AG04449 (cell line): ENCODE data around the gene B3GALT5.

ENCODE experiments used
- CTCF ChIA-PET: fragments of 350-600 bp; formaldehyde crosslinking; extraction: SDS; loops from one replicate; lab custom pipeline; 2021; ENCODE audit warnings: antibody characterized with exemption; lab: Yijun Ruan, JAX
- POLR2A ChIA-PET: fragments of 400-600, 350-600 bp; formaldehyde crosslinking; extraction: SDS; loops from one replicate; lab custom pipeline; 2020; ENCODE audit warnings: antibody characterized with exemption, inconsistent platforms; lab: Yijun Ruan, JAX
- DNase-seq: peaks from one replicate; pipeline ENCODE4 v3.0.0-alpha.2; 2010; ENCODE audit warnings: low read depth, low spot score
- H3K4me3 ChIP-seq: 2 replicates; pipeline ENCODE4 v1.5.1; 2011; ENCODE audit warnings: low read depth, mild to moderate bottlenecking, control low read depth, low read length
- CTCF ChIP-seq: IDR thresholded peaks from one replicate; pipeline ENCODE4 v1.5.1; 2011; ENCODE audit warnings: mild to moderate bottlenecking, moderate library complexity, low read length, control low read depth, inconsistent platforms; ENCODE audit not compliant: insufficient read depth; ENCODE audit errors: missing control alignments

B3GALT5 gene

DNA sequence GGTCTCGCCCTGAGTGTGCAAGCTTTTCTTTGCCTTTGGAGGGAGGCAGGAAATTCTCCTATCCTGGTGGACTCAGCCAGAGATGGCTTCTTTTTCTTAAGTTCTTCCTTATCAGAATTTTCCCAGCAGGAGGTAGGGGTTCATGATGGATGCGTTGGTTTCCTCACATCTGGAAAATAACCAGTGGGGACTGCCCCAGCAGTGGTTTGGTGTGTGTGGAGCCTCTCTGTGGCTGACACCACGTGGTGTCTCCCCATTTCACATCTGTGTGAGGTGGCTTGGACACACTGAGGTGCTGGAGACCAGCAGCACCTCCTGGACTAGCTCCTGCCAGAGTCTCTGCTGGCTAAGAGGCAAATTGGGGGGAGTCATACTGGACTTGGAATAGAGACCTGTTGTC is 32.6 kb downstream of the B3GALT5 start:
- ChIA-PET CTCF (no interaction called here), POLR2A (no interaction called here)
- no peak for TF ChIP-seq CTCF
- DNase-seq, result no peak
- H3K4me3 ChIP-seq, result no peak overlapping the region

- no peak for TF ChIP-seq CTCF
- DNase-seq, result no peak
- no peak overlapping the region for H3K4me3 ChIP-seq
- POLR2A ChIA-PET, result no interaction called here
- CTCF ChIA-PET, result interaction anchor here (1.1 to 1.2 kb wide), 2 partner anchors 13 to 14 kb away, joined by 3 to 4 read pairs; no protein-coding TSS in a partner anchor
Measured at GRCh38 chr21:39647476-39647875, 34.7 kb downstream of the B3GALT5 start.

DNA sequence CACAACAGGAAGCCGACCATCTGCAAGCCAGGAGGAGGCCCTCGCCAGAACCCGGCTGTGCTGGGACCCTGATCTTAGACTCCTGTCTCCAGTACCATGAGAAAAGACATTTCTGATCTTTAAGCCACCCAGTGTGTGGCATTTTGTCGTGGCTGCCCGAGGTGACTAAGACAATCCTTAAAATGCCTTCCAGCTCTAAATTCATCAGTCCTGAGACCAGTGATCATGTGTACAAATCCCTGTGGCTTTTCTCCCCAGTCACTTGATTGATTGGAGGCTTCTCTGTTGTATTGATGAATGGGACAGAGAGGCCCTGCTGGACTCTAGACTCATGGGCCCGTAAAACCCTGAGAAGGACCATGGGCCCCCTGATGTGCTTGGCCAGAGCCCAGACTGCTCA is 36.1 kb downstream of the B3GALT5 start:
- ChIA-PET CTCF (interaction anchor here (0.8 kb wide), 1 partner anchor 12 kb away, joined by 3 read pairs; no protein-coding TSS in a partner anchor), POLR2A (interaction anchor here (1.0 kb wide), 1 partner anchor 15 kb away, joined by 3 read pairs; no protein-coding TSS in a partner anchor)
- DNase-seq, result no peak
- no peak for TF ChIP-seq CTCF
- no peak overlapping the region for H3K4me3 ChIP-seq

DNA sequence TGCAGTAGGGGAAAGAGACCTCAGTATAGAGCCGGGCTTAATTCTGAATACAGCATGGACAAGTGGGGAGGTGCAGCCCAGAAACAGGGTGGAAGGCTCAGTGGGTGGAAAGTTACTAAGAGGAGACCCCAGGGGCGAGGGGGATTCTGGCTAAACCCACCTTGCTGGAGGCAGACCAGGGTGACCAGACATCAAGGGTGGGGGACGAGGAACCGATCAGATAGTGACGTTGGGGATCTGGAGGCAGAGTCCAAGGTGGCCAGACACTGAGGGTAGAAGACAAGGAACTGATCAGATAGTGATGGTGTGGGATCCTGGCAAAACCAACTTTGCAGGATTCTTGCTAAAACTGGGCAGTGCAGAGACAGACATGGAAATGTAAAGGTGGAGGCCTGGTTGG is 36.8 kb downstream of the B3GALT5 start:
- ChIA-PET POLR2A (interaction anchor here (1.0 kb wide), 1 partner anchor 16 kb away, joined by 3 read pairs; no protein-coding TSS in a partner anchor), CTCF (interaction anchor here (0.8 kb wide), 1 partner anchor 11 kb away, joined by 3 read pairs; no protein-coding TSS in a partner anchor)
- no peak for DNase-seq
- no peak for TF ChIP-seq CTCF
- H3K4me3 ChIP-seq, result no peak overlapping the region

GRCh38 chr21:39650306-39650705 is 37.6 kb downstream of the B3GALT5 start:
- ChIA-PET CTCF (interaction anchor here (0.9 kb wide), 1 partner anchor 10 kb away, joined by 4 read pairs; no protein-coding TSS in a partner anchor), POLR2A (interaction anchor here (1.0 kb wide), 1 partner anchor 17 kb away, joined by 3 read pairs; no protein-coding TSS in a partner anchor)
- no peak overlapping the region for H3K4me3 ChIP-seq
- TF ChIP-seq CTCF, result no peak
- no peak for DNase-seq

- ChIA-PET CTCF (interaction anchor here (0.9 kb wide), 1 partner anchor 10 kb away, joined by 4 read pairs; no protein-coding TSS in a partner anchor), POLR2A (interaction anchor here (1.0 kb wide), 1 partner anchor 17 kb away, joined by 3 read pairs; no protein-coding TSS in a partner anchor)
- H3K4me3 ChIP-seq, result no peak overlapping the region
- TF ChIP-seq CTCF, result no peak
- DNase-seq, result no peak
Measured at GRCh38 chr21:39650801-39651200, 38.1 kb downstream of the B3GALT5 start.
